ENCODE data around the gene RBCK1.

The RBCK1 gene

DNA sequence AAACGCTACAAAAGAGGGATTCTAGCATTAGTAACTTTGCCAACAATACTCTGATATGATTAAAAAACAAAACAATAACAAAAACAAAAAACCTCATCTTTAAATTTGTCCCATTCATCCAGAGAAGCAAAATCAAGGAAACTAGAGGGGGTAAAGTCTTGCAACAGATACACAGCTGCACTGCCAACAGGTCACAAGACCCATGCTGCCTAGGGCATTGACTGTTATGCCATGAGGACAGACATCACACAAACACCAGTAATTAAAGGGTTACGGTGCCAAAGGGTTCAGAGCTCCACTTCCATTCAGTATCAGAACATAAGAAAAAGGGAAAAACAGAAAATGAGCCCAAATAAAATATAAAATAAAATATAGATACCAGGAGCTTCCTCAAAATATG, 52.6 kb downstream of the RBCK1 start:
- Histone ChIP-seq H3K9me3 (ENCODE audit: control insufficient read depth, insufficient read depth, low read length) (no peaks in the 10 kb centered on the region), H3K27ac (ENCODE audit: low read length) (no peak overlapping the region), H3K4me1 (ENCODE audit: control insufficient read depth, insufficient read depth, low read length) (0 out of 2 replicates have a peak, but pooled peaks cover 1% of the 10 kb centered on the region), H3K4me3 (ENCODE audit: low read length) (no peak overlapping the region), H3K27me3 (ENCODE audit: control insufficient read depth, insufficient read depth, low read length) (no peaks in the 10 kb centered on the region), H3K36me3 (ENCODE audit: control insufficient read depth, insufficient read depth, low read length) (no peaks in the 10 kb centered on the region)
- WGBS (ENCODE audit: insufficient coverage, insufficient read length) = no CpG with 5 or more reads among the region's 2 CpGs
- no peak for DNase-seq (ENCODE audit: low read depth, low spot score)

DNA sequence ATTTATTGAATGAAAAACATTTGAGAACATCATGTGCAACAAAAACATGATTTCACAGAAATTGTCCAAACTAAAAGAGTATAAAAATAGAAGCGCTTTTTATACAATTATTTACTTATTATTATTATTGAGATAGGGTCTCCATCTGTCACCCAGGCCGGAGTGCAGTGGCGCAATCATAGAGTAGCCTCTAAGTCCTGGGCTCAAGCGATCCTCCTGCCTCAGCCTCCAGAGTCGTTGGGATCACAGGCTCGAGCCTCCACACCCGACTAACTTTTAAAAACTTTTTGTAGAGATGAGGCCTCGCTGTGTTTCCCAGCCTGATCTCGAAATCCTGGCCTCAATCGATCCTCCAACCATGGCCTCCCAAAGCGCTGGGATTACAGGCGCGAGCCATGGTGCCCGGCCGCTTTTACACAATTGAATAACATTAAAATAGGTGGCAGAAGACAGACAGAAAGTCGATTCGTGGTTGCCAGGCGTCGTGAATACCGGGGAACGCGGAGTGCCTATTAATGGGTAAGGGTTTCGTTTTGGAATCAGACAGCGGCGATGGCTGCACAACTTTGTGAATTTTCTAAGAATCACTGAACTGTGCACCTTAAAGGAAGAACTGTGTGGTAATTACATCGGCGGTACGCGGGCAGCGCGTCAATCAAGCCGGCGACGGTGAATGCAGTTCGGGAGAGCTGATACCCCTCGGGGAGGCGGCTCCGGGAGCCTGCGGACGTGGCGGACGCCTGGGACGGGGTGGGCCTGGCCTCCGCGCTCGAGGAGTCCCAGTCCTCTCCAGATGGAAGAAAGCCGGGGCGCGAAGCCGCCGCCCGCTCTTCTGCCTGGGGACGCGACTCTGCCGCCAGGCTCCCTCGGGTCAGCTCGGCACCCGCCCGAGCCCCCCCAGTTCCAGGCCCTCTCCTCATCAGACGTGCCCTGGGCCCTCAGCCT, 53.4 kb downstream of the RBCK1 start:
- WGBS (ENCODE audit: insufficient coverage, insufficient read length) = no CpG with 5 or more reads among the region's 60 CpGs

DNA sequence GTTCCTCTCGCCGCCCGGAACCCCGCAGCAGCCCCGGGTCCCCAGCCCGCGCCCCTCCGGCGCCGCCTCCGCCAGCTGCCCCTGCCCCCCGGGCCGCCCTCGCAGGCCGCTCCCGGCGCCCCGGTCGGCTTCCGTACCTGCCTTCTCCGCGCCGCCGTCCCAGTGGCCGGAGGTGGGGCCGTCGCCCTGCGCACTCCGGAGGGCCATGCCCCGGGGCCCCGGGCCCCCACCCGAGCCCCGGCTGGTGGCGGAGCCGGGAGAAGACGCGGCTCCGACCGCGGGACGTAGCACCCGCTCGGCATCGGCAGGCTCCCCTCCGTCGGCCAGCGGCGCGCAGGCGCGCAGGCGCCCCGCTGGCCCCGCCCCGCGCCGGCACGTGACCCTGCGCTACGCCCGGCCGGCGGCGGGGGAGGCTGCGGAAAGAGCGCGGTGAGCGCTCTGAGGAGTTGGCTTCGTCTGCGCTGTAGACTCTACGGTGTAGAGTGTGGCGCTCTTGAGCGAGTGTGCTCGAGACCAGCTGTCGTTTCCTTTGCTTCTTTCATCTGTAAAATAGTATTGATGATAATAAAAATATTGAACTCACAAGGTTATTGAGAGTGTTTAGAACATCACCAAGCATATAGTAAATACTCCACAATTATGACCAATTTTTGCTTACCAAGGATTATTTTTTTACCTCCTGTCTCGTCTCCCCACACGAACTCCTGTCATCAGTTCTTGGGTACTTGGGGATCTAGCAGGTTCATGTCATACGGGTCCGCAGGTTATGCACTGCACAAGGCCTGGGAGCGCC, 54.3 kb downstream of the RBCK1 start, which contains the start of gene TBC1D20:
TBC1D20 (minus strand) TSS at position 335 of the 793 bp plus-strand sequence; CDS start at position 207, 128 bp downstream.
- 0 out of 2 replicates have a peak, but pooled peaks cover 1% of the 10 kb centered on the region for H3K4me1 ChIP-seq (ENCODE audit: control insufficient read depth, insufficient read depth, low read length)
- no CpG with 5 or more reads among the region's 80 CpGs for WGBS (ENCODE audit: insufficient coverage, insufficient read length)
- H3K27ac ChIP-seq (ENCODE audit: low read length) = no peak within 1 kb of the TSS

More for the DNA sequence above, 53.4 kb downstream of the RBCK1 start:
- H3K9me3 ChIP-seq (ENCODE audit: control insufficient read depth, insufficient read depth, low read length) = no peaks in the 10 kb centered on the region
- H3K36me3 ChIP-seq (ENCODE audit: control insufficient read depth, insufficient read depth, low read length) = no peaks in the 10 kb centered on the region
- H3K4me1 ChIP-seq (ENCODE audit: control insufficient read depth, insufficient read depth, low read length) = 0 out of 2 replicates have a peak, but pooled peaks cover 1% of the 10 kb centered on the region
- no peak for DNase-seq (ENCODE audit: low read depth, low spot score)
- H3K27ac ChIP-seq (ENCODE audit: low read length) = no peak overlapping the region
- peak overlapping the region; percentile 92 for H3K4me3 ChIP-seq (ENCODE audit: low read length)
- H3K27me3 ChIP-seq (ENCODE audit: control insufficient read depth, insufficient read depth, low read length) = no peaks in the 10 kb centered on the region

DNA sequence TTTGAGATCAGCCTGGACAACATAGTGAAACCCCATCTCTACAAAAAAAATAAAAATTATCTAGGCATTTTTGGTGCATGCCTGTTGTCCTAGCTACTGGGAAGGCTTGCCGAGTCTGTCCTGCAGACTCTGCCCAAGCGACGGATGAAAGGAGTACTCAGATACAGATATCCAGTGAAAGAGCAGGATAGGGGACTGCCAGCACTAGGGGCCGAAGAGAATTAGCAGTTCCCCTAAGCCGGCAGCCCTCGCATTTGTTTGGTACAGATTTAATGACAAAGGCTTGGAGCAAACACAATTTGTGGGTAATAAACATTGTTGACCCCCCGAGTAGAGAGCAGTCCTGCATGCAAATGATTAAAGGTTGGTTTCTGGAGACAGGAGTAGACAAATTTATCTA, 59.7 kb downstream of the RBCK1 start:
- Histone ChIP-seq H3K4me3 (ENCODE audit: low read length) (no peak overlapping the region), H3K4me1 (ENCODE audit: control insufficient read depth, insufficient read depth, low read length) (no peaks in the 10 kb centered on the region), H3K36me3 (ENCODE audit: control insufficient read depth, insufficient read depth, low read length) (no peaks in the 10 kb centered on the region), H3K27me3 (ENCODE audit: control insufficient read depth, insufficient read depth, low read length) (no peaks in the 10 kb centered on the region), H3K9me3 (ENCODE audit: control insufficient read depth, insufficient read depth, low read length) (no peaks in the 10 kb centered on the region; the same call in 1 of the 2 replicates), H3K27ac (ENCODE audit: low read length) (no peak overlapping the region)
- WGBS (ENCODE audit: insufficient coverage, insufficient read length) = no CpG with 5 or more reads among the region's 7 CpGs
- no peak for DNase-seq (ENCODE audit: low read depth, low spot score)

More for the DNA sequence above, 54.3 kb downstream of the RBCK1 start, which contains the start of gene TBC1D20:
- H3K4me3 ChIP-seq (ENCODE audit: low read length) = peak within 1 kb of the TSS; percentile 92
- DNase-seq (ENCODE audit: low read depth, low spot score) = peak; percentile 55
- H3K9me3 ChIP-seq (ENCODE audit: control insufficient read depth, insufficient read depth, low read length) = no peaks in the 10 kb centered on the region
- H3K36me3 ChIP-seq (ENCODE audit: control insufficient read depth, insufficient read depth, low read length) = no peaks in the 10 kb centered on the region
- no peaks in the 10 kb centered on the region for H3K27me3 ChIP-seq (ENCODE audit: control insufficient read depth, insufficient read depth, low read length)

DNA sequence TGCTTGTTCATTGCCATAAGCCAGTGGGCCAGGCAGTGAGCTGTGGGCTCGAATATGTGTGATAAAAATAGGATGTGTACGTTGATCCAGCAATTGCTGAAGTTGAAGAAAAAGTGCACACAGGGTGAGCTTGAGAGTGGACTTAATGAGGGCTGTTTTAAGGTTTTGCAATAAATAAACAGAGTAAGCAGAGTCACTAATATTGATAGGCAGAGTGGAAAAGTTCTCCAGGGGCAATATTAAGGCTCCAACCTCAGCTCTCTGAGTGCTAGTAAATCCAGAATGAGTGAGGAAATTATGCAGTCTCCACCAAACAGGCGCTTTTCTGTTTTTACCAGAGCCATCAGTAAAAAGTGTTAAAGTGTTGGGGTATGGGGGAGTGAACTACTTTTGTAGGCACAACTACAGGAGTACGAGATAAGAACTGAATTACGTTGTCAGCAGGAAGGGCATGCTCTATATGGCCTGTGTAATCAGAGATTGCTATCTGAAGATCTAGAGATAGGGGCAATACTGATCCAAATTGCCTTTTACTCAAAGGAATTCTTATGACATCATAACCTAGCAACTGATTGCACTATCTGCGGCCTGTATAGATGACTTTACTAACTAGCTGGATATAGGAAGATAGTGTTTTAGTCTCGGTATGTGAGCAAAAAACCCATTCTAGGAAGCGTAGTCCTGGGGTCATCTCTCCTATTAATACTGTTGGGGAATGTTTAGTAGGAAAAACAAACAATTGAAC, 61.8 kb downstream of the RBCK1 start:
- Histone ChIP-seq H3K9me3 (ENCODE audit: control insufficient read depth, insufficient read depth, low read length) (no peaks in the 10 kb centered on the region; the same call in none of the 2 replicates), H3K27ac (ENCODE audit: low read length) (no peak overlapping the region), H3K4me1 (ENCODE audit: control insufficient read depth, insufficient read depth, low read length) (no peaks in the 10 kb centered on the region), H3K4me3 (ENCODE audit: low read length) (no peak overlapping the region), H3K27me3 (ENCODE audit: control insufficient read depth, insufficient read depth, low read length) (no peaks in the 10 kb centered on the region), H3K36me3 (ENCODE audit: control insufficient read depth, insufficient read depth, low read length) (no peaks in the 10 kb centered on the region)
- no CpG with 5 or more reads among the region's 8 CpGs for WGBS (ENCODE audit: insufficient coverage, insufficient read length)
- no peak for DNase-seq (ENCODE audit: low read depth, low spot score)

DNA sequence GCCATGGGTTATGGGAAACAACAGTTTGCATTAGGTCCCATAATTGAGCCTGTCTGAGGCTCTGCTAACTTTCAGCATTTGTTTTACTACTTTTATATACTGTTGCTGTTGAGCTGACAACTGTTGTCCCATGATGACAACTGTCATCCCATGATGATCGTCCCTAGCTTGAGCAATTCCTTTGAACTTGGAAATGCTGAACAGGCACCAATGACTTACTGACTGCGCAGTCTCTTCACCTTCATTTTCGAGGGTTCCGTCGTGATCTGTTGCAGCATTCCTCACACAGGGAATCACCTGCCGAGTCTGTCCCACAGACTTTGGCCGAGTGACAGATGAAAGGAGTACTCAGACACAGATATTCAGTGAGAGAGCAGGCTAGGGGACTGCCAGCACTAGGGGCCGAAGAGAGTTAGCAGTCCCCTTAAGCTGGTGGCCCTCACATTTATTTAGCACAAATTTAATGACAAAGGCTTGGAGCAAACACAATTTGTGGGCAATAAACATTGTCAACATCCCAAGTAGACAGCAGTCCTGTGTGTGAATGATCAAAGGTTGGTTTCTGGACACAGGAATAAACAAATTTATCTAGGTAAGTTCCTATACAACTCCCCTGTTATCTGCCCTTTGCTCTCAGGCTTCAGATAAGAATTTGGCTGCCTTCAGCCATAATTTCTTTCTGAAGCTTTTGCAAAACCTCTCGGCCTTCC, 64.2 kb downstream of the RBCK1 start:
- WGBS (ENCODE audit: insufficient coverage, insufficient read length) = no CpG with 5 or more reads among the region's 9 CpGs
- Histone ChIP-seq H3K4me1 (ENCODE audit: control insufficient read depth, insufficient read depth, low read length) (no peaks in the 10 kb centered on the region), H3K36me3 (ENCODE audit: control insufficient read depth, insufficient read depth, low read length) (no peaks in the 10 kb centered on the region), H3K4me3 (ENCODE audit: low read length) (no peak overlapping the region), H3K9me3 (ENCODE audit: control insufficient read depth, insufficient read depth, low read length) (no peaks in the 10 kb centered on the region; the same call in none of the 2 replicates), H3K27ac (ENCODE audit: low read length) (no peak overlapping the region), H3K27me3 (ENCODE audit: control insufficient read depth, insufficient read depth, low read length) (no peaks in the 10 kb centered on the region)
- DNase-seq (ENCODE audit: low read depth, low spot score) = no peak

DNA sequence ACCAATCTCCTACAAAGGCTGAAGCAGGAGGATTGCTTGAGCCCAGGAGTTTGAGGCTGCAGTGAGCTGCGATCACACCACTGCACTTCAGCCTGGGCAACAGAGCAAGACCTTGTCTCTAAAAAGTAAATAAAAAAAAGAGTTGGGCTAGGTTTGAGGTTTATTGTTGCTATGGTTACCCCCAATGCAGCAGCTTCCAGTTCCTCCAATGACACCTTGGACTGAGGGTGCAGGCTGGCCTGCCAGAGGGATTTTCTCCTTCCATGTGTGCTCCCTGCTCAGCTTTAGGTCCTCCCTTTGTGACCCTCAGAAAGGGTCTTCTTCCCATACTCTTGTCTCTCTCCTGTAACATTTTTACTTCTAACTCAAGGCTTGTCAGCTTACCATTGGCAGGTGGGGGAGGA, 64.8 kb downstream of the RBCK1 start:
- H3K9me3 ChIP-seq (ENCODE audit: control insufficient read depth, insufficient read depth, low read length) = no peaks in the 10 kb centered on the region; the same call in none of the 2 replicates
- H3K27ac ChIP-seq (ENCODE audit: low read length) = no peak overlapping the region
- no CpG with 5 or more reads among the region's 1 CpG for WGBS (ENCODE audit: insufficient coverage, insufficient read length)
- no peaks in the 10 kb centered on the region for H3K36me3 ChIP-seq (ENCODE audit: control insufficient read depth, insufficient read depth, low read length)
- H3K4me3 ChIP-seq (ENCODE audit: low read length) = no peak overlapping the region
- H3K4me1 ChIP-seq (ENCODE audit: control insufficient read depth, insufficient read depth, low read length) = no peaks in the 10 kb centered on the region
- DNase-seq (ENCODE audit: low read depth, low spot score) = no peak
- no peaks in the 10 kb centered on the region for H3K27me3 ChIP-seq (ENCODE audit: control insufficient read depth, insufficient read depth, low read length)

DNA sequence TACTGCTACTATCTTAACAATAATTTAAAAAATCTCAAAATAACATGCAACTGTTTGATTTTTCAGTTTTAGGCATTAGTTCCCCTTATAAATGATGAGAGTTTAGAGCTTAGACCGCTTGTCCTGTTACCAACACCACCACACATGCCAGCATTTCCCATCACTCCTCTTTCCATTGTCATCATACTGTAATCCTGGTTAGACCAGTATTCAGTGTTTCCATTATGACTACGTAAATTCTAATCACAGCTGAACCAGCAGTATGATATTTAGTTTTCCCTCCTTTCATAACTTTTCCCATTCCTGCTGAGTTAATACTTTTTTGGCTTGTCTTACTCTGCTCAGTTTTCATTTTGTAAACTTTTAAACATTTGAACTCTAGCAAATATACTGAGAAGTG, 66.5 kb downstream of the RBCK1 start:
- Histone ChIP-seq H3K4me1 (ENCODE audit: control insufficient read depth, insufficient read depth, low read length) (no peaks in the 10 kb centered on the region; the same call in 1 of the 2 replicates), H3K4me3 (ENCODE audit: low read length) (no peak overlapping the region), H3K27ac (ENCODE audit: low read length) (no peak overlapping the region), H3K9me3 (ENCODE audit: control insufficient read depth, insufficient read depth, low read length) (no peaks in the 10 kb centered on the region; the same call in 1 of the 2 replicates), H3K27me3 (ENCODE audit: control insufficient read depth, insufficient read depth, low read length) (no peaks in the 10 kb centered on the region), H3K36me3 (ENCODE audit: control insufficient read depth, insufficient read depth, low read length) (peaks cover 7% of the 10 kb centered on the region; the same call in 1 of the 2 replicates)
- no peak for DNase-seq (ENCODE audit: low read depth, low spot score)
- WGBS (ENCODE audit: insufficient coverage, insufficient read length) = no CpG with 5 or more reads among the region's 2 CpGs

DNA sequence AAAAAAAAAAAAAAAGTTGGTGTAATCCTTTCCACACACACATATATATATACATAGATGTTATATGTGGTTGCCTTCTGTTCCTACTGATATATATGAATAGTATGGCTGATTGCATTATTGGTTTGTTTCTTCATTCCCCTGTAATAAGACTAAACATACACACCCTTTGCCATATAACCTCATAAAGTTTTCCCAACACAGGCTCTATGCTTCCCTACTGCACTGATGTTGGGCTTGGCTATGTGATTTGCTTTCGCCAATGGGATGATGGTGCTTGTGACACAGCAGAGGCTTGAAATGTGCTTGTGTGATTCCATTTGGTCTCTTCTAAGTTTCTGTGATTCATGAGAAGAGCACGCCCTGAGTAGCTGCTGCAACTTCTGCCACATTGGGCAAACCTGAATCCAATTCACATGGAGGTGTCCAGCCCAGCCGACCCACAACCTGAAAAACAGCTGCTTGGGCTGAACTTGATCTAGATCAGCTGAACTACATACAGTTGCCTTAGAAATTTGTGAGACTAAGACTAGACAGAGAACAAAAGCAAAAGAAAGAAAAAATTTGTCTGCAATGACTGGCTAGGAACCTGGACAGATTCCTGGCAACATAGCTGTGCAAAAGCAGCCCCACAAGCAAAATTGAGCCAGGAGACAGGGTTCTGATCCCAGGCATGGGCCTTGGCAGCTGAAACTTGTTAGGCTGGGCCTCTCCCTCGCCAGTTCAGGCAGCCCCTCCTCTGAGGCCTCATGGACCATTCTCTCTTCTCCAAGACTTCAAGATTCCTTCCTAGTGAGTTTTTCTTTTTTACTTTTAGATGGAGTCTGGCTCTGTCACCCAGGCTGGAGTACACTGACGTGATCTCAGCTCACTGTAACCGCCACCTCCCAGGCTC, 67.6 kb downstream of the RBCK1 start:
- no peaks in the 10 kb centered on the region; the same call in 1 of the 2 replicates for H3K4me1 ChIP-seq (ENCODE audit: control insufficient read depth, insufficient read depth, low read length)
- H3K27me3 ChIP-seq (ENCODE audit: control insufficient read depth, insufficient read depth, low read length) = no peaks in the 10 kb centered on the region
- H3K36me3 ChIP-seq (ENCODE audit: control insufficient read depth, insufficient read depth, low read length) = peaks cover 7% of the 10 kb centered on the region; the same call in 1 of the 2 replicates
- no peaks in the 10 kb centered on the region; the same call in 1 of the 2 replicates for H3K9me3 ChIP-seq (ENCODE audit: control insufficient read depth, insufficient read depth, low read length)
- no peak overlapping the region for H3K4me3 ChIP-seq (ENCODE audit: low read length)
- no CpG with 5 or more reads among the region's 6 CpGs for WGBS (ENCODE audit: insufficient coverage, insufficient read length)
- DNase-seq (ENCODE audit: low read depth, low spot score) = no peak
- no peak overlapping the region for H3K27ac ChIP-seq (ENCODE audit: low read length)

Measured in iPS DF 6.9 (cell line).